ENCODE results near the gene HS6ST1.
A peak's percentile ranks its signal among the peaks of the same experiment; 100 is the strongest.

HS6ST1 gene

DNA sequence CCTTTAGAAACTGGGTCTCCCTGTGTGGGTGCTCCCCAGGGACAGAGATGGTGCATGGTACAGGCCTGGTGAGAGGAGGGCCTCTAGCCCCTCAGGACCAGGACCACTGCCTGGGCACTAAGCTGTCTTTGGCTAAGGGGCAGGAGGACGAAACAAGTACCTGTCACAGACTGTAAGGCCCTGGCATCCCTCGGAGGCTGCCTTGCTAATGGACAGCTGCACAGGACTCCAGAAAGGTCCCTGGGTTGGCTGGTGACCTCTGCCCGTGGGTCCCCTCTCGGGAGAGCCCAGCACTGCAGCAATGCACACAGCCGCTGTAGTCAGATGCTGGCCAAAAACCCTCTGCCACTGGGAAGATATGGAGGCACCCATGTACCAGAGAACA, 14.3 kb downstream of the HS6ST1 start:
- TF ChIP-seq, protein P1, sequence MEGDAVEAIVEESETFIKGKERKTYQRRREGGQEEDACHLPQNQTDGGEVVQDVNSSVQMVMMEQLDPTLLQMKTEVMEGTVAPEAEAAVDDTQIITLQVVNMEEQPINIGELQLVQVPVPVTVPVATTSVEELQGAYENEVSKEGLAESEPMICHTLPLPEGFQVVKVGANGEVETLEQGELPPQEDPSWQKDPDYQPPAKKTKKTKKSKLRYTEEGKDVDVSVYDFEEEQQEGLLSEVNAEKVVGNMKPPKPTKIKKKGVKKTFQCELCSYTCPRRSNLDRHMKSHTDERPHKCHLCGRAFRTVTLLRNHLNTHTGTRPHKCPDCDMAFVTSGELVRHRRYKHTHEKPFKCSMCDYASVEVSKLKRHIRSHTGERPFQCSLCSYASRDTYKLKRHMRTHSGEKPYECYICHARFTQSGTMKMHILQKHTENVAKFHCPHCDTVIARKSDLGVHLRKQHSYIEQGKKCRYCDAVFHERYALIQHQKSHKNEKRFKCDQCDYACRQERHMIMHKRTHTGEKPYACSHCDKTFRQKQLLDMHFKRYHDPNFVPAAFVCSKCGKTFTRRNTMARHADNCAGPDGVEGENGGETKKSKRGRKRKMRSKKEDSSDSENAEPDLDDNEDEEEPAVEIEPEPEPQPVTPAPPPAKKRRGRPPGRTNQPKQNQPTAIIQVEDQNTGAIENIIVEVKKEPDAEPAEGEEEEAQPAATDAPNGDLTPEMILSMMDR (conservative IDR thresholded peaks at IDR 0.05; ENCODE audit: low read depth, low read length), result no peak
- DNase-seq (ENCODE audit: low read depth), result no peak
- H3K4me3 ChIP-seq (ENCODE audit: low read depth, low read length), result no peak overlapping the region

GRCh38 chr2:128303911-128304310, 14.8 kb downstream of the HS6ST1 start:
- no peak overlapping the region for H3K4me3 ChIP-seq (ENCODE audit: low read depth, low read length)
- TF ChIP-seq, protein P1 (conservative IDR thresholded peaks at IDR 0.05; ENCODE audit: low read depth, low read length), result no peak

GRCh38 chr2:128303095-128303791, 15.4 kb downstream of the HS6ST1 start:
- DNase-seq (ENCODE audit: low read depth), result no peak
- TF ChIP-seq, protein P1 (conservative IDR thresholded peaks at IDR 0.05; ENCODE audit: low read depth, low read length), result no peak
- no peak overlapping the region for H3K4me3 ChIP-seq (ENCODE audit: low read depth, low read length)

More at GRCh38 chr2:128303911-128304310, 14.8 kb downstream of the HS6ST1 start:
- DNase-seq (ENCODE audit: low read depth), result no peak

- no peak overlapping the region for H3K4me3 ChIP-seq (ENCODE audit: low read depth, low read length)
- TF ChIP-seq, protein P1 (conservative IDR thresholded peaks at IDR 0.05; ENCODE audit: low read depth, low read length), result no peak
- no peak for DNase-seq (ENCODE audit: low read depth)
Observed at GRCh38 chr2:128302744-128303067, 16.0 kb downstream of the HS6ST1 start.

GRCh38 chr2:128302011-128302743, 16.5 kb downstream of the HS6ST1 start:
- H3K4me3 ChIP-seq (ENCODE audit: low read depth, low read length), result no peak overlapping the region
- TF ChIP-seq, protein P1 (conservative IDR thresholded peaks at IDR 0.05; ENCODE audit: low read depth, low read length), result no peak
- DNase-seq (ENCODE audit: low read depth), result no peak

DNA sequence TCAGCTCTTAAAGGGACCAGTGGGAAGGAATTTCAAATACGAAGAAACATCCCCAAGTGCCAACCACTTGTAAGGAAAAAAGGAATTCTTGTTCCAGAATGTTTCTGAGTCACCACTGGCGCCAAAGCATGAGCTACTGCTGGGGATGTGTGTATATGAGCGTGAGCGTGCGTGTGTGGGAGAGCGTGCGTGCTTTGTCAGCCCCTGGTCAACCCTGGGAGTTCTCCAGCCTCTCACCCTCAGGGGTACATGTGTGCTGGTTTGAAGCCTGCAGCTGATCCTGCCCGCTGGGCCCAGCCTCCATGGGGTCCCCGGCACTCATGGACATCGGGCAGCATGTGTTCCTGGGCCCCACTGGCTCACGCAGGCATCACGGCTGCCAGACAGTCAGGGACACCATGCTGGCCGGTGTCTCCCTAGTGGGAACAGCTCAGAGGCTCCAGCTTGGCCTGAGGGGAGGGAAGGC, 17.1 kb downstream of the HS6ST1 start:
- H3K4me3 ChIP-seq (ENCODE audit: low read depth, low read length), result no peak overlapping the region
- TF ChIP-seq, protein P1 (conservative IDR thresholded peaks at IDR 0.05; ENCODE audit: low read depth, low read length), result no peak
- peak; percentile 70 for DNase-seq (ENCODE audit: low read depth)

Data from choroid plexus epithelial cell (primary cell).